NCI-H748 (cell line): Measurements from ENCODE around the gene PIGU.
"Not testable (repeated sequence)": the region's sequence is repeated elsewhere in the genome, so short reads cannot be mapped to it uniquely, and the experiment has no call there.

Experiments used
- DNase-seq: peaks from one replicate; lab custom pipeline; 2025; ENCODE audit not compliant: unreplicated experiment; lab: John Stamatoyannopoulos, UW

Gene PIGU

DNA sequence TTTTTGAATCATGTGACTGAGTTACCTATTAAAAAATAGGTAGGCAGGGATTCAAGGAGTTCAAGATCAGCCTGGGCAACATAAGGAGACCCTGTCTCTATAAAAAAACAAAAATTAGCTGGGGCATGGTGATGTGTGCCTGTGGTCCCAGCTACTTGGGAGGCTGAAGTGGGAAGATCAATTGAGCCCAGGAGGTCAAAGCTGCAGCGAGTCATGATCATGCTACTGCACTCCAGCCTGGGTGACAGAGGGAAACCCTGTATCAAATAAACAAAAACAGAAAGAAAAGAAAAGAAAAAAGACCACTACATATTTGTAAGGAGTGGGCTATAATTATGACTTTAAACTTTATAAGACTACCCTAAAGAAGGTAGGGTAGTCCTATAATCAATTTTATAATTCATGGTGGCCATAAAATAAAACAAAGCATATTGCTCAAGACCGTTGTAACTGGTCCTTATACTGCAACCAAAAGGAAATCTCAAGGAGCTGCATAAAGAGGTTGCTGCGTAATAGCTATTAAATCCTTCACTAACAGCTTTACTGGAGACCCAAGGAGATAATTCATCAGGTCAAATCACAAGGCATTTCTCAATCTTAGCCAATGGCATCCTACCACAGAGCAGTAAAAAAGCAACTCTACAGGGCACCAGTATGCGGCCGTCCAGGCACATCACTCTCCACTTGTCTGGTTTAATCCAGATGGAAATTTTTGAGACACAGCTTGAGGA, 13.5 kb downstream of the PIGU start:
- DNase-seq = no peak

DNA sequence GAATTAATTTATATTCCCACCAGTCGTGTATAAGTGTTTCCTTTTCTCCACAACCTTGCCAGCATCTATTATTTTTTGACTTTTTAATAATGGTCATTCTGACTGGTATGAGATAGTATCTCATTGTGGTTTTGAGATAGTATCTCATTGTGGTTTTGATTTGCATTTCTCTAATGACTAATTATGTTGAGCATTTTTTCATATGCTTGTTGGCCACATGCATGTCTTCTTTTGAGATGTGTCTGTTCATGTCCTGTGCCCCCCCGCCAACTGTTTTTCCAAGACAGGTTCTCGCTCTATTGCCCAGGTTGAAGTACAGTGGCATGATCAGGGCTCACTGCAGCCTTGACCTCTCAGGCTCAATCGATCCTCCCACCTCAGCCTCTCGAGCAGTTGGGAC, 15.1 kb downstream of the PIGU start:
- not testable (repeated sequence) for DNase-seq

- not testable (repeated sequence) for DNase-seq
Measured at GRCh38 chr20:34658654-34659053, 18.2 kb downstream of the PIGU start.

DNA sequence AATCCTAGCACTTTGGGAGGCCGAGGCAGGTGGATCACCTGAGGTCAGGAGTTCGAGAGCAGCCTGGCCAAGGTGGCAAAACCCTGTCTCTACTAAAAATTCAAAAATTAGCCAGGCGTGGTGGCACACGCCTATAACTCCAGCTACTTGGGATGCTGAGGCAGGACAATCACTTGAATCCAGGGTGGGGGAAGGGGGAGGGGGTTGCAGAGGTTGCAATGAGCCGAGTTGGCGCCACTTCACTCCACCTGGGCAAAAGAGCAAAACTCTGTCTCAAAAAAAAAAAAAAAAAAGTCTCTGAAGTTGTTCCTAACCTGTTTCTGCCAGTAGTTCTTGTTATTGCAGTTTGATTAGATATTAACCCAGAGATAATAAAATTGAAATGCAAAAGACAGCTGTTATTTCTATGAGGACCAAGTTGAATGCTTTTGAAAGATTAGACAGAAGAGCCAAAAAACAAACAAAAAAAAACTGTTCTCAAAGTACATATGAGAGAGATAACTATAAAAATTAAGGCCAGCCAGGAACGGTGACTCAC, 22.6 kb downstream of the PIGU start:
- no peak for DNase-seq

DNA sequence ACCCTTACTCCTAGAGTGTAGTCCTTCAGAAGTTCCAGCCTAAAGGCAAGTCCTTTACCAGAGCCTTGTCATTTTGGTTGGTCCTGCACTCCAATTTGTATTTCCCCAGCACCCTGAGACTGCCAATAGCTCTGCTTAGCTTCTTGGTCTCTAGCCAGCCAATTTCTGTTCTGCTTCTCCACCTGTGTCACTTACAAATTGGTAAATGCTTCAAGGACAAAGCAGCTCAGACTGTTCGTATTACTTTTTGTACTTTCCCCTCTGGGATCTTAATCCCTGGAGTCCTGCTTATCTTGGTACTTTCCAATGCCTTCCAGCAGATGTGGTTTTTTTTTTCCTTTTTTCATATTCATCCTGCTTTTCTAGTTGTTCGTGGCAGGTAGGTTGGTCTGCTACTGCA, 25.7 kb downstream of the PIGU start:
- DNase-seq = no peak

GRCh38 chr20:34647737-34648136, 29.2 kb downstream of the PIGU start:
- DNase-seq = no peak

DNA sequence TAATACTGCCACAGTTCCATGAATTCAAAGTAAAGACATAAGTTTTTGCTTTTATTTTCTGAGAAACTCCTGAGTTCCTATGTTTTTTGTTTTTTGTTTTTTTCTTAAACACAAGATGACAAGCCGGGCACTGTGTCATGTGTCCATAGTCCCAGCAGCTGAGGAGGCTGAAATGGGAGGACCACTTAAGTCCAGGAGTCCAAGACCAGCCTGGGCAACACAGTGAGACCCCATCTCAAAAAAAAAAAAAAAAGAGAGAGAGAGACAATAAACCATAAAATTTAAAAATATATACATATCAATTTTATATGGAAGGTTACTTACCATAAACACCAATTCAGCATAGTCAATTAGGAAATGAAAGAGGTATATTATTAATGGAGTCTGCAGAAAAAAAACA, 31.9 kb downstream of the PIGU start:
- no peak for DNase-seq

DNA sequence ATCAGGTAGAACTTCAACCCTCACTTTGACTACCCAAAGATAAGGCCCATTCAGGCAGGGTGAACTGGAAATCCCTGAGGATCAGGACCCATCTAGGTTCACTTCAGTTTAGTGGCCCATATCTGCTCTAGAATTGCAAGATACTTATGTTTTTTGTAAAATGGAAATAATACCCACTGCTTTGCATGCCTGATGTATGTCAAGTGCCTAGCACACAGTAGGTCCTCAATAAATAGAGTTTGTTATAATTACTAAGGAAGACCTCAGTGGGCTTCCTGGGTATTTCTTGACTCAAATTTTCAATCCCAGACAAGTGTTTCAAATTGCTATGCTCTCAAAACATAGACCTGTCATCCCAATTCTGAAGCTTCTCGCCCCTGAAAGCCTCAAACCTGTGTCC, 32.5 kb downstream of the PIGU start:
- no peak for DNase-seq

DNA sequence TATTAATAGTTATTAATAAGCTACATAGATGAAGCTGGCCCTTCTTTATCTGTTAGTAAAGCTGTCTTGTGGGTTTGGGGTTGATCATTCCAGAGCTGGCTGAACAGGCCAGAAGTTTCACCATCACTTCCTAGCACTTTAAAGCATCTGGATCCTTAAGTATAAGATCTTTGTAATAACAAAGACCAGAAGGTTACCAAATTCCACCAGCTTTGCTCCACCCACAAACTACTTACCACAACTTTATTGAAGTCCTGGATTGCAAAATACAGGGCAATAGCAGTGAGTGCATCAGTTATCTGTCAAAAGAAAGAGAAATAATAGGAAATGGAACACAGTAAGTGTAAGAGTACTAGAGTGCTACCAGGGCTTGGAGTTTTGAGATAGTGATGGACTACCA, 33.0 kb downstream of the PIGU start:
- no peak for DNase-seq

- no peak for DNase-seq
Measured at GRCh38 chr20:34642009-34642408, 34.9 kb downstream of the PIGU start.

DNA sequence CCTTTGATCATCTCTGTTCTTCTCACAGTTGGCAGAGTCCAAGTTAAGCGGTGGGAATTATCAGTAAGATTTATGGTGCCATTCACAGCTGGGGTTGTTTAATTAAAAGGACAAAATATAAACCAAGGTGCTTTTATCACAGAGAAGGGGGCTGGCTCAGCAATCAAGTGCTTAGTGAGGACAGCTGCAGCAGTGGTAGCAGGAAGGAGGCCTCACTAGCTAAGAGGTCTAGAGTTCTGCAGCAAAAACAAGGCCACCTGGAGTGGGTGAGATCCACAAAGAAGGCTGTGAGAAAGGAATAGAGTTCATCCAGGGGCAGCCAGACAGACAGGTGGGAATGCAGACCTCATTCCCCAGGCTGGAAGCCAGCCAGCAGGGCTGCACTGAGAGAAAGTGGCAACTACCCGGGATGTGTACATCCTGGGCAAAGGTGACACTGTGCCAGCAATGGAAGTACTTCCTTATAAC, 37.1 kb downstream of the PIGU start:
- DNase-seq = peak; percentile 97

- peak; percentile 19 for DNase-seq
Measured at GRCh38 chr20:34638532-34638931, 38.4 kb downstream of the PIGU start.

GRCh38 chr20:34638039-34638292, 38.9 kb downstream of the PIGU start:
- no peak for DNase-seq

GRCh38 chr20:34637245-34638038, 39.5 kb downstream of the PIGU start:
- DNase-seq = no peak

GRCh38 chr20:34636648-34637047, 40.2 kb downstream of the PIGU start:
- no peak for DNase-seq

- DNase-seq = no peak
Measured at GRCh38 chr20:34634392-34634791, 42.5 kb downstream of the PIGU start.

- no peak for DNase-seq
Measured at GRCh38 chr20:34632870-34633452, 43.9 kb downstream of the PIGU start.

DNA sequence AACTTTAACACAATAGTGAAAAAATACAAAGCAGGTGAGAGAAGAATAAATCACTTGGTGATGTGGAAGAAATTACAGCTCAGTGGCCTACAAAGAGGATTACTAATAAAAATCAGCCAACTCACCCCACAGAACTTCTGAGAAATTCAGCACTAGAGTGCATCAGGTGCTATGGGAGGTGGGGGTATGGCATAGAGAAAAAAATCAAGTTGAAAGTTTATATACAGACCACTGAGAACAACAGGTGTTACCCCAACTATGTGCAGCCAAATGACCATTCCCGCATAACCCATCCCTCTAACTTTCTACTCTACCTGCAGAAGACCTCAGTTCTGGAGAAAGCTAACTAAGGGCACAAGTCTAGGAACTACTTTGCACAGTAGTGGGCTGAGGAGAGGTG, 47.0 kb downstream of the PIGU start:
- DNase-seq = no peak

DNA sequence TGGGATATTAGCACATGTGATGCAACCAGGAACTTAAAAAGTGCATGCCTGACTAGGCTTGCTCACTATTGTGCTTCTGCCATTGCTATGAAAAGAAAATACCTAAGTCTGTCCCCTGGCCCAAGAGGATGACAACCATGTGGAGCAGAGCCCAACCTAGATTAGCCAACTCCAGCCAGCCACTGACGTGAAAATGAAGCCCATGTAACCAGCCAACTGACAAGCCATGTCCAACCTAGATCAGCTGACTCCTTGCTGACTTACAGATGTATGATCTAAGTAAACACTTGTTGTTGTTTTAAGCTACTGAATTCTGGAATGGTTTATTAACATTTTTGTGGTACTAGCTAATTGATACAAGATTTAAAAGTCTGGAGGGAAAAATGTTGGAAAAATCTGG, 47.5 kb downstream of the PIGU start:
- no peak for DNase-seq

DNA sequence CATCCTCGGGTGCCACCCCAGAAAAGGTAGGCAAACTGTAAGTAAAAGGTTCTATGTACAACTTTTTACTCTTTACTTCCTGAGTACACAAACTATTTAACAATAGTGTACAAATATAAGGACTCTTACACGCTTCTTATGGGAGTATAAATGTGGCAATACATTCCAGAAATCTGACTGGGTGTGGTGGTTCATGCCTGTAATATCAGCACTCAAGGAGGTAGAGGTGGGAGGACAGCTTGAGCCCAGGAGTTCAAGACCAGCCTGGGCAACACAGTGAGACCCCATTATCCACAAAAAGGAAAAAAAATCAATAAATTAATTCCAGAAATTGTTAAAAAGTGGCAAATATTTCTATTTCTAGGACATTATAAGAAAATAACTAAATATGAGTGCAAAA, 48.9 kb downstream of the PIGU start:
- no peak for DNase-seq

GRCh38 chr20:34627458-34627857, 49.4 kb downstream of the PIGU start:
- DNase-seq = peak; percentile 29

DNA sequence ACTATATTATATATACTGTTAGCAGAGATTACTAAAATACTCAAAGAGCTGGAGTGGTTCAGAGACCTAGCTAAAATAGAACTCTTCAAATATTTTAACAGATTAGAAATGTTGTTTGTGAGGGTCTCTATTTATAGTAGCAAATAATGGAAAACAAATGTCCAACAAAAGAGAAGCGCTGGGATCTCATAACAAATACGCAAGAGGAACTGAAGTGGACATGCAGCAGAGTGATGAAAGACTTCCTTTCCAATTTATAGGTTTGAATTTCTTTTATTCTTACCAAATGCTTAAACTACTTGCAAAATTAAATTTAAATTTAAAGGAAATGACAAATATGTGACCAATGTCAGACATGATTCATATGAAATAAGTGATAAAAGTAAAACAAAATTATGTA, 49.9 kb downstream of the PIGU start:
- no peak for DNase-seq
